H1 (cell line): ENCODE results near the gene GARNL3. TPM values are rescaled to one million over a fixed set of nuclear protein-coding genes. Genes with fewer than 3 reads are reported as not detected.

Experiments used
- CREB1 ChIP-seq: IDR thresholded peaks from 2 replicates; pipeline ENCODE4 v1.6.1; 2012; ENCODE audit warnings: inconsistent platforms
- FOSL1 ChIP-seq: IDR thresholded peaks from 2 replicates; pipeline ENCODE4 v1.6.1; 2011; ENCODE audit warnings: mild to moderate bottlenecking, low read depth, low read length, moderate library complexity; ENCODE audit not compliant: insufficient read depth
- HDAC6 ChIP-seq: IDR thresholded peaks from one replicate; pipeline ENCODE4 v1.7.1; 2012; ENCODE audit warnings: low read depth, mild to moderate bottlenecking, inconsistent platforms, low read length, moderate library complexity
- JUN ChIP-seq: IDR thresholded peaks from 2 replicates; pipeline ENCODE4 v1.6.1; 2011; ENCODE audit warnings: low read depth, mild to moderate bottlenecking, improper control_type of control experiment, low read length
- NRF1 ChIP-seq: IDR thresholded peaks from 2 replicates; pipeline ENCODE4 v1.6.1; 2011; ENCODE audit warnings: mild to moderate bottlenecking, low read depth, low read length, improper control_type of control experiment
- SIRT6 ChIP-seq: IDR thresholded peaks from one replicate; pipeline ENCODE4 v1.7.1; 2012; ENCODE audit warnings: low read length, inconsistent platforms
- polyA plus RNA-seq, 7 experiments: library from polyadenylated mRNA; depleted of rRNA in 3 of 7; stranded (reverse) in 5 of 7; unstranded in 2 of 7; fragments of >200 nt in 5 of 7; fragments of 200-250 nt in 2 of 7; gene quantifications; 1 replicate in 5 of 7; 2 replicates in 1 of 7; 4 replicates in 1 of 7; pipeline versions ENCODE4 v1.2.1 to v1.2.3, GENCODE V29; 2011 to 2013; ENCODE audit warnings: missing spikeins in 2 of 7, mixed read lengths in 2 of 7
- total RNA-seq: library from RNA; stranded (reverse); fragmentation: NEBNext Ultra II Directional; extraction: Animal tissue kit (Norgen Biotek cat#: 25700); gene quantifications from 2 replicates; pipeline ENCODE4 v1.2.1, GENCODE V29; 2021
- TF ChIP-seq, protein P1 (sequence below): IDR thresholded peaks from 2 replicates; pipeline ENCODE4 v1.6.1; 2011; ENCODE audit warnings: low read depth, mild to moderate bottlenecking, low read length; ENCODE audit not compliant: insufficient read depth

Gene GARNL3
- total and polyA plus RNA-seq, 2 of the 8 experiments (the other 6 are each of a cell fraction or from before 2014, with no cell fraction given): 6.5 to 18.3 TPM

- TF ChIP-seq, protein P1, sequence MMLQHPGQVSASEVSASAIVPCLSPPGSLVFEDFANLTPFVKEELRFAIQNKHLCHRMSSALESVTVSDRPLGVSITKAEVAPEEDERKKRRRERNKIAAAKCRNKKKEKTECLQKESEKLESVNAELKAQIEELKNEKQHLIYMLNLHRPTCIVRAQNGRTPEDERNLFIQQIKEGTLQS: no peak
- TF ChIP-seq NRF1 (no peak), FOSL1 (no peak), JUN (no peak), CREB1 (no peak), HDAC6 (no peak), SIRT6 (no peak)
Observed at GRCh38 chr9:127392976-127393375, 128.4 kb downstream of the GARNL3 start (continued).
